GM20000 (cell line): ENCODE results near the gene LMLN.
"Not testable (repeated sequence)": the region's sequence is repeated elsewhere in the genome, so short reads cannot be mapped to it uniquely, and the experiment has no call there.

ENCODE experiments used
- DNase-seq: peaks from one replicate; pipeline ENCODE4 v3.0.0; 2012; ENCODE audit warnings: low spot score
- TF ChIP-seq, protein P1 (sequence below): IDR thresholded peaks from 2 replicates; pipeline ENCODE4 v1.5.1; 2012; ENCODE audit warnings: mild to moderate bottlenecking, control low read depth; ENCODE audit errors: extremely low read depth, missing control alignments

LMLN gene

DNA sequence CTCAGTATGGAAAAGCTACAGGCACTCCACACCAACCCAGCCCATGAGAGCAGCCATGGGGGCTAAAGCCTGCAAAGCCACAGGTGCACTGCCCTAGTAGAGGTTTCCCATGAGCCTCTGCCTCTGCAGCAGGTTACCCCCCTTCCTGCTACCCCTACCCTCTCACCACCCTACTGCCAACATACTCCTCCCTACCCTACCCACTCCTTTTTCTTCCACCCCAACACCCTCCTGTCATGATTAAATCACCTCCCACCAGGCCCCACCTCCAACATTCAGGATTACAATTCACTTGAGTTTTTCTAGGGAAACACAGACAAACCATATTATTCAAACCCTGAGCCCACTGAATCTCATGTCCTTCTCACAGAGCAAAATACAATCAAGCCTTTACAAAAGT is 88.4 kb downstream of the LMLN start:
- TF ChIP-seq, protein P1, sequence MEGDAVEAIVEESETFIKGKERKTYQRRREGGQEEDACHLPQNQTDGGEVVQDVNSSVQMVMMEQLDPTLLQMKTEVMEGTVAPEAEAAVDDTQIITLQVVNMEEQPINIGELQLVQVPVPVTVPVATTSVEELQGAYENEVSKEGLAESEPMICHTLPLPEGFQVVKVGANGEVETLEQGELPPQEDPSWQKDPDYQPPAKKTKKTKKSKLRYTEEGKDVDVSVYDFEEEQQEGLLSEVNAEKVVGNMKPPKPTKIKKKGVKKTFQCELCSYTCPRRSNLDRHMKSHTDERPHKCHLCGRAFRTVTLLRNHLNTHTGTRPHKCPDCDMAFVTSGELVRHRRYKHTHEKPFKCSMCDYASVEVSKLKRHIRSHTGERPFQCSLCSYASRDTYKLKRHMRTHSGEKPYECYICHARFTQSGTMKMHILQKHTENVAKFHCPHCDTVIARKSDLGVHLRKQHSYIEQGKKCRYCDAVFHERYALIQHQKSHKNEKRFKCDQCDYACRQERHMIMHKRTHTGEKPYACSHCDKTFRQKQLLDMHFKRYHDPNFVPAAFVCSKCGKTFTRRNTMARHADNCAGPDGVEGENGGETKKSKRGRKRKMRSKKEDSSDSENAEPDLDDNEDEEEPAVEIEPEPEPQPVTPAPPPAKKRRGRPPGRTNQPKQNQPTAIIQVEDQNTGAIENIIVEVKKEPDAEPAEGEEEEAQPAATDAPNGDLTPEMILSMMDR: no peak
- no peak for DNase-seq

DNA sequence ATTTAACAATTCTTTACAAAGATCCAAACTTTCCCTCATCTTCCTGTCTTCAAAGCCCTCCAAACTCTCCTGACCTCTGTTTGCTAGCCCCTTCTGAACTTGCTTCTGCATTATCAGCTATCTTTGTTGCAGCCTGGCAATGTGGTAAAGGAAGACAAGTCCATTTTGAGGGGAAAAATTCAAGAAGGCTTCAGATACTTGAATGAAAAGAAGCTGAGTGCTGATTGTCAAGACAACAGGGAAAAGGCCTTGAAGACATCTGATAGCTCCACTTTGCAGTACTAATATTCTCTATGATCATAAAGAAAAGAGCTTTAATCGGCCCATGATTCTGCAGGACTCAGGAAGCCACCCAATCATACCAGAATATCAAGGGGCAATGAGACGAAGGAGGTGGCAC is 91.8 kb downstream of the LMLN start:
- DNase-seq: no peak
- TF ChIP-seq, protein P1: no peak

DNA sequence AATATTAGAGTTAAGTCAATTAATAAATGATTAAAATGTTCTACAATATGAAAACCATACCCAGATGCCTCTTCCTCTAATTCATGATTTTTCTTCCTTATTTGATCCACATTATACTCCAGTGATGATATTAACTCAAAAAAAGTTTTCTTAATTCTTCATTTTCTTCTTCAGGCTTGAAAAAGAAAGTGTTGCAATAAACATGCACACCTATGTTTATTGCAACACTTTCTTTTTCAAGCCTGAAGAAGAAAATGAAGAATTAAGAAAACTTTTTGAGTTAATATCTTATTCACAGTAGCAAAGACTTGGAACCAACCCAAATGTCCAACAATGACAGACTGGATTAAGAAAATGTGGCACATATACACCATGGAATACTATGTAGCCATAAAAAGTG is 93.4 kb downstream of the LMLN start:
- DNase-seq: not testable (repeated sequence)

DNA sequence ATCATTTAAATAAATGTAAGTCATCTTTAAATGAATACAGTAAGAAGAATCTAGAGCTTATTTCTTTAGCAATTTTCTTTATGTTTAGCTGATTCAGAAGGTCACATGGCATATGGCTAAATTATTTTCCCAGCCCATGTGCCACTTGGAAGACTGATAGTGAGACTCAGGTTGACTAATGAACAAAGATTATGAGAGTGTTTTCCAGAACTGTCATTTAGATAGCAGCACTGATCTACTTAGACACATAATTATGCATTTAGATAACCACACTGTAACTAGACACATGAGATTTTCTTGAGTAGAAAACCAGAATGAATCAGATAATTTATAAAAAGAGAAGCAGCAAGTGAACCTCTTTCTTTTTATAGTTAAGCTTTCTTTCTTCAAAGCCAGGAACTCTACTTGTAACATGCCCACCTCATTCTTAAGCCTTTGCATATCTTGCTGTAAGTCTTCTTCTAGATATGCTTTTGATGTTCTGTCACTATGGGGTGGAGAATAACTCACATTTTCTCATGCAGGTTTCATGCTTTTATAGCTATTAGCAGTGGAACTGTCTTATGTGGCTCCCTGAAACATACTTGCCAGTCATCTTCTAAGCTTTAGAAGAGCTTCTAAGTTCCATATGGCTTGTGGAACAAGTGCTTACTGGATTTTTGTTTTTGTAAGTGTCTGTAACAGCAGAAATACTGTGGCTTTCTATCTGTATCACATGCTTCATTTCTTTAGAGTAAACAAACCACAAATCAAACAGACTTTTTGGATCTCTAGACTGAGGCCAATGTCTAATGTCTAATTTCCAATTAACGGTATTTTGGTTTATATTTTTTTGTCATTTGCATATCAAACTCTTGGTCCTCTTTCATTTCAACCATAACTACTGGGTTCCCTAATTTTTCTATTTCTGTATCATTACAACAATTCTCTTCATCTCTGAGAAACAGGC is 101.4 kb downstream of the LMLN start:
- TF ChIP-seq, protein P1: no peak
- DNase-seq: no peak

DNA sequence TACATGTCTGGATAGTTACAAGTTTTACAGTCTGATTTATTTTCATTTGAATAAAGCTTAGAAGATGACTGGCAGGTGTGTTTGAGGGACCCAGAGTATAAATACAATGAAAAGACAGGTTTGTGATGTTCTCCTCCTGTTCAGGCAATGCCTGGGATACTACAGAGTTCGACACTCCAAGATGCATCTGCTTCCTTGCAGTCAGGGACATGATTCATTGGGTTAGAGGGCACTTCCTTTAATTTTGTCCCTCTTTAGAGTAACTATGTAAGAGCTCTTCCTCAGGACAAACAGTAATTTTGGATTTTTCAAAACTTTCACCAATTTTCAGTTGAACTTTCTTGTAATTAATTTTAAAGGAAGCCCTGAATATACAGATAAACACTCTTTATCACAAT is 102.0 kb downstream of the LMLN start:
- no peak for DNase-seq
- TF ChIP-seq, protein P1: no peak

DNA sequence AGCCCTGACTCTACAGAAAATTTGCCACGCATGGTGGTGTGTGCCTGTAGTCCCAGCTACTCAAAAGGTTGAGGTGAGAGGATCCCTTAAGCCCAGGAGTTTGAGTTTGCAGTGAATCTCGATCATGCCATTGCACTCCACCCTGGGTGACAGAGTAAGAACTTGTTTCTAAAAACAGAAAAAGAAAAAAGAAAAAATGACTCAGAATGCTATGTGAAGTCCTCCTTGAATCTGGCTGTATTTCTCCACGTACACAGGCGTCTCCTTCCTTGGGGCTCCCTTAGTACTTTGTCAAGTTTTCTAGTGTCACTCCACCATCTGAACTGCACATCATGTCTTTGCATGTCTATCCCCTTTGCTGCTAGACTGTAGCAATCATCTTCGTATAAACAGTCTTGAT is 104.4 kb downstream of the LMLN start:
- no peak for DNase-seq
- TF ChIP-seq, protein P1: no peak

DNA sequence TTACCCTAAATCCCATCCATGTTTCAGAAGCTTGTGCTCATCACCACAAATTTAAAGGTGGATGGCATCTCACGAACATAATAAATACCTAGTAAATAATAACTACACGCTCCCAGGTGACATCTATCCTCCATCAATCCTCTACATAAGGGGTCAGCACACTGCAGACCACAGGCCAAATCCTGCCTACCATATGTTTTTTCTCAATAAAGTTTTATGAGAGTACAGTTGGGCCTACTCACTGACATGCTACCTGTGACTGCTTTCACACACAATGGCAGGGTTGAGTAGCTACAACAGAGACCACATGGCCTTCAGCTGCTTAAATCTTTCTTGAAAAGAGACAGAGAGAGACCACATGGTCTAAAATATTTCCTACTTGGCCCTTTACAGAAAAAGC is 105.9 kb downstream of the LMLN start:
- TF ChIP-seq, protein P1: no peak
- no peak for DNase-seq

DNA sequence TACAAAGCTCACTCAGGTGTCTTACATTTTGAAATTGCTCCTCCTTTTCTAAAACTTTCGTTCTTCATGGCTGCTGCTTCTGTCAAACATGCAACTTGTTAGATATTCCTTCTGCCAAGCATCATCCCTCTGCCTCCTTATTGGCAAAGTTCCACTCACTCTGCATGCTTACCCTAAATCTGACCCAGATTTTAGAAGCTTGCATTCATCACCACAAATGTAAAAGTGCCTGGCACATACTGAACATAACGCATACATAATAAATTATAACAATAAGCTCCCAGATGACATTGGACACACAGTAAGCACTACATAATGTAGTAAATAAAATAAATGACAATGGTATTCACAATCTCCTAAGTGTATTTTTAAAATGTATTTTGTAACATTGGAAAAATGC is 107.4 kb downstream of the LMLN start:
- no peak for DNase-seq

More for the DNA sequence above, 107.4 kb downstream of the LMLN start:
- TF ChIP-seq, protein P1: no peak
